ENCODE data around the gene AMN. TPM values are rescaled to one million over a fixed set of nuclear protein-coding genes. Genes with fewer than 3 reads are reported as not detected.
A peak's percentile ranks its signal among the peaks of the same experiment; 100 is the strongest.

The AMN gene
- total RNA-seq, 1 donor = 0.43 TPM

- TF ChIP-seq, protein P1, sequence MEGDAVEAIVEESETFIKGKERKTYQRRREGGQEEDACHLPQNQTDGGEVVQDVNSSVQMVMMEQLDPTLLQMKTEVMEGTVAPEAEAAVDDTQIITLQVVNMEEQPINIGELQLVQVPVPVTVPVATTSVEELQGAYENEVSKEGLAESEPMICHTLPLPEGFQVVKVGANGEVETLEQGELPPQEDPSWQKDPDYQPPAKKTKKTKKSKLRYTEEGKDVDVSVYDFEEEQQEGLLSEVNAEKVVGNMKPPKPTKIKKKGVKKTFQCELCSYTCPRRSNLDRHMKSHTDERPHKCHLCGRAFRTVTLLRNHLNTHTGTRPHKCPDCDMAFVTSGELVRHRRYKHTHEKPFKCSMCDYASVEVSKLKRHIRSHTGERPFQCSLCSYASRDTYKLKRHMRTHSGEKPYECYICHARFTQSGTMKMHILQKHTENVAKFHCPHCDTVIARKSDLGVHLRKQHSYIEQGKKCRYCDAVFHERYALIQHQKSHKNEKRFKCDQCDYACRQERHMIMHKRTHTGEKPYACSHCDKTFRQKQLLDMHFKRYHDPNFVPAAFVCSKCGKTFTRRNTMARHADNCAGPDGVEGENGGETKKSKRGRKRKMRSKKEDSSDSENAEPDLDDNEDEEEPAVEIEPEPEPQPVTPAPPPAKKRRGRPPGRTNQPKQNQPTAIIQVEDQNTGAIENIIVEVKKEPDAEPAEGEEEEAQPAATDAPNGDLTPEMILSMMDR (IDR thresholded peaks at IDR 0.05; ENCODE audit: insufficient read depth, low read depth, low read length) = no peak
- H3K4me3 ChIP-seq (ENCODE audit: low read depth, low read length) = peak overlapping the region; percentile 59
- peak; percentile 46 for DNase-seq (ENCODE audit: low read depth)
These were observed 6.2 kb downstream of the AMN start for GRCh38 chr14:102928412-102929240.

- DNase-seq (ENCODE audit: low read depth) = no peak
- TF ChIP-seq, protein P1 (IDR thresholded peaks at IDR 0.05; ENCODE audit: insufficient read depth, low read depth, low read length) = no peak
These were observed 7.0 kb downstream of the AMN start for GRCh38 chr14:102929241-102930137.

GRCh38 chr14:102930138-102930752, 7.8 kb downstream of the AMN start:
- no peak for DNase-seq (ENCODE audit: low read depth)
- no peak overlapping the region for H3K4me3 ChIP-seq (ENCODE audit: low read depth, low read length)
- TF ChIP-seq, protein P1 (IDR thresholded peaks at IDR 0.05; ENCODE audit: insufficient read depth, low read depth, low read length) = no peak

More at GRCh38 chr14:102929241-102930137, 7.0 kb downstream of the AMN start:
- H3K4me3 ChIP-seq (ENCODE audit: low read depth, low read length) = peak overlapping the region; percentile 59

DNA sequence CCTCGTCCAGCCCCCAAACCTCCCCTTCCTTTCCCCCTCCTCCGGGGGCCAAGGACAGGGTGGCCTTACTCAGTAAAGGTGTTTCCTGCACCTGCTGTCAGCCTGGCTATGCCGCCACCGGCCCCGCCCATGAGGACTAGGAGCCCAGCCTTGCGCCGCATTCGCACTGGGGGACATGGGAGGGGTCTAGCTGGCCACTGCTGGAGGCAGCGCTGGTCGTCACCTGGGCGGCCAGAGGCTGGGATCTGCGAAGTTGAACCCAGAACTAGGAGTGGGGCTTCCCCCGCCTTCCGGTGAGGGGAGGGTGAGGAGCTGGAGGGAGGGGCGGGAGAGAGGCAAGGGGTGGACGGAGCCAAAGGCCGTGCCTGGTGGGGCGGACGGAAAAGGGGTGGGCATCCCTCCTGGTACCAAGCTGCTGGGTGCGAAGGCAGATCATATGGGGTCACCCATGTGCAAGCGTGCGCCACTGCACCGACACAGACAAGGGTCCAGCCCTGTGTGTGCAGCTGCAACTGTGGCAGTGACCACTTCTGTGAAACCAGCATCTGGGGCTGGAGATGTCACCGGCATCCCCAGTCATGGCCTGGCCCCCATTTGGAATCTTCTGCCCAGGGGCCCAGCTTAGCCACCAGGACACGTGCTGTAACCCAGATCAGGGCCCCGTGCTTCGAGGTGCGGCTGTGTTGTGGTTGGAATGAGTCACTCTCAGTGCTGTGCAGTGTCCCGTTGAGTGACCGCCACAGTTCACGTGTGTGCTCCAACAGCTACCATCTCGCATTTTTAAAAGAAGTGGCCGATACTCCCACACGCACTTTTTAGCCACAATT, 8.5 kb downstream of the AMN start:
- H3K4me3 ChIP-seq (ENCODE audit: low read depth, low read length) = no peak overlapping the region
- peak; percentile 40 for DNase-seq (ENCODE audit: low read depth)
- TF ChIP-seq, protein P1 (IDR thresholded peaks at IDR 0.05; ENCODE audit: insufficient read depth, low read depth, low read length) = no peak

- no peak overlapping the region for H3K4me3 ChIP-seq (ENCODE audit: low read depth, low read length)
- TF ChIP-seq, protein P1 (IDR thresholded peaks at IDR 0.05; ENCODE audit: insufficient read depth, low read depth, low read length) = no peak
- DNase-seq (ENCODE audit: low read depth) = no peak
These were observed 9.3 kb downstream of the AMN start for GRCh38 chr14:102931580-102932285.
